ENCODE results near the gene HLA-DQA1. TPM values are rescaled to one million over a fixed set of nuclear protein-coding genes. Genes with fewer than 3 reads are reported as not detected.
"Not testable (repeated sequence)": the region's sequence is repeated elsewhere in the genome, so short reads cannot be mapped to it uniquely, and the experiment has no call there.

Gene HLA-DQA1
- total RNA-seq, 1 donor from 2014 or later = 5.2 TPM

DNA sequence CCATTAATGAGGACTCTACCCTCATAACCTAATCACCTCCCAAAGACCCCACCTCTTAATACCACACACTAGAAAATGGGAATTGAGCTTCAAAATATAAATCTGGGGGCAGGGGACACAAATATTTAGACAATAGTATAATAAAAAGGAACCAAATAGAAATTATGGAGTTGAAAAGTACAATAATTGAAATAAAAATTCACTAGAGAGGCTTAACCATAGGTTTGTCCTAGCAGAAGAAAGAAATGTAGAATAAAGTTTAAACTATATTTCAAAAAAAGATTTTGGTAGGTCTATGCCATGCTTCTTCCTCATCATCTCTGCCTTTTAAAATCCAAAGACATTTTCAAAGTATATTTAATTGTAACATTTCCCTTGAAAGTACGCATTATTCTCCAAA, 19.5 kb upstream of the HLA-DQA1 start:
- intact Hi-C loops (cut with DNase I) = no loop called here
- no peak for DNase-seq (ENCODE audit: low spot score)

DNA sequence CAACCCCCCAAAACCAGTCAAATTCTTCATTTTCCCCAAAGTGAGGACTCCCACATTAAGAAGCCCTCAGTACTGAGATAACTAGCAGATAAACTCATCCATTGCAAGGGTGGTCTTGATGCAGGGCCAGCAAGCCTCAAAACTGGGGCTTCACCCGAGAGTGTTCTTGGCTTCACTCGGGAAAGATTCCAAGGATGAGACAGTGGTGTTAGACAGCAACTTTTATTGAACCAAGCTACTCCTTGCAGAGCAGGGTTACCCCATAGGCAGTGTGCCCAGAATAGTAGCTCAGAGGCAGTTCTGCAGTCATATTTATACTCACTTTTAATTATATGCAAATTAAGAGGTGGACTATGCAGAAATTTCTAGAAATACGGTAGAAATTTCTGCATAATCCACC, 15.8 kb upstream of the HLA-DQA1 start:
- DNase-seq (ENCODE audit: low spot score) = no peak
- intact Hi-C loops (cut with DNase I) = no loop called here

GRCh38 chr6:32622545-32623401, 14.4 kb upstream of the HLA-DQA1 start:
- intact Hi-C loops (cut with DNase I) = no loop called here
- DNase-seq (ENCODE audit: low spot score) = no peak

- intact Hi-C loops (cut with DNase I) = no loop called here
- DNase-seq (ENCODE audit: low spot score) = no peak
Measured at GRCh38 chr6:32623693-32624092, 13.5 kb upstream of the HLA-DQA1 start.

DNA sequence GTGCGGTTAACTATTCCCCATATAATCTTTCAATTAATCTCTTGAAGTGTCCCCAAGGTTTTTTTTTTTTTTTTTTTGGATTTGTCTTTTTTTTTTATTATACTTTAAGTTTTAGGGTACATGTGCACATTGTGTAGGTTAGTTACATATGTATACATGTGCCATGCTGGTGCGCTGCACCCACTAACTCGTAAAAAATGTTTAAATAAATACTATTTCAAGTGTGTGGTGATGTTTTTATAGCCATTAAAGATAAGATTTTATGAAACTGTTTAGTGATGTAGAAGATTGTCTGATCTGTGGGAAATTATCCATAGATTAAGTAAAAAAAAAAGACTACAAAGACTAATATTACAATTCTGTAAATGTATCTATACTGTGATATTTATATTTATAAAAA, 12.6 kb upstream of the HLA-DQA1 start:
- intact Hi-C loops (cut with DNase I) = no loop called here
- DNase-seq (ENCODE audit: low spot score) = no peak

- intact Hi-C loops (cut with DNase I) = no loop called here
Measured at GRCh38 chr6:32625137-32625536, 12.1 kb upstream of the HLA-DQA1 start.

GRCh38 chr6:32627249-32627648, 10.0 kb upstream of the HLA-DQA1 start:
- intact Hi-C loops (cut with DNase I) = no loop called here
- no peak for DNase-seq (ENCODE audit: low spot score)

More at GRCh38 chr6:32625137-32625536, 12.1 kb upstream of the HLA-DQA1 start:
- no peak for DNase-seq (ENCODE audit: low spot score)

DNA sequence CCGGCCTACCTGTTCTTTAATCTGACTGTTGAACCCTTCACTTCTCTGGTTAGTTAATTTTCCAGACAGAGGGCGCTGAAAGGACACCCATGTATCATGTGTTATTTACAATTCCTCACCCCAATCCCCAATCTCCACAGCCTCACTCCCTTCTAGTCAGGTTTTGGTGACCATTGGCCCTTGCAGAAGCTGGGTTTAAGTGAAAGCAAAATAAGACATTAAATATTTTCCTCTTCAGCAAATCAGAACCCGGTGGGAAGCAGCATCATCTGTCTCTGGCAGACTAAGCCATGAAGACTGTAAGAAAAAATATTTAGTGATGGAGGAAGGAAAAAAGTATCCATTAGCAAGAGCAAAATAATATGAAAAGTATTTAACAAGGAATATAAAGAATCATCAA, 9.4 kb upstream of the HLA-DQA1 start:
- intact Hi-C loops (cut with DNase I) = no loop called here

DNA sequence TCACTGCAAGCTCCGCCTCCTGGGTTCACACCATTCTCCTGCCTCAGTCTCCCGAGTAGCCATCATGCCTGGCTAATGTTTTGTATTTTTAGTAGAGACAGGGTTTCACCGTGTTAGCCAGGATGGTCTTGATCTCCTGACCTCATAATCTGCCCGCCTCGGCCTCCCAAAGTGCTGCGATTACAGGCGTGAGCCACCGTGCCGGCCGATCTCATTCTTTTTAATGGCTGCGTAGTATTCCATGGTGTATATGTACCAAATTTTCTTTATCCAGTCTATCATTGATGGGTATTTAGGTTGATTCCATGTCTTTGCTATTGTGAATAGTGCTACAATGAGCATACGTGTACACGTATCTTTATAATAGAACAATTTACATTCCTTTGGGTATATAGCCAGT, 7.4 kb upstream of the HLA-DQA1 start:
- DNase-seq (ENCODE audit: low spot score); intact Hi-C loops (cut with DNase I): not testable (repeated sequence)

More for the DNA sequence above, 9.4 kb upstream of the HLA-DQA1 start:
- DNase-seq (ENCODE audit: low spot score) = no peak

DNA sequence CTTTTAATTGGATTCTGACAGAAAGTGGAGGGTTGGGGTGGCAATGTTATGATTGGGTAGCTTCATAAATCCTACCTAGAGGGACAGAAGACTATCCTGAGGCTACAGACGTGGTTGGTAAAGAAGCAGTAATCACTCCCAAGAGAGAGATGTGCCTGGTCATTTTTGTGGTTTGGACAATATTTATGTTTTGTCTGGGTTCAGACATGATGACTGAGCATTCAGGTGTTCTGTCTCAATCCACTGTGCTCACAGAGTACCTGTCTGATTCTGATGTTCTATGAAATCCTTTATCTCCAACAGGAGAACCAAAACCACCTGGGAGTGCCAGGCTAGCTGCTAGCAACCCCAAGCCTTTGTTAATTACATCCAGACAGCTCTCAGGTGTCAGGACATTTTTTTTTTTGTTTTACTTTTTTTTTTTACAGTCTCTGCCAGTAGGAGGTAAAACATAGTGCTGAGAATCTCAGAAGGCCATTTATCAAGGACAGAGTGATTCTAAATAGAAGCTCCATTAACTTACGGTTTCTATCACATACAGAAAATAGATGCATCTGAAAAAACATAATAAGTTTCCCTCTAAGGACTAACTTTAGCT, 1.6 kb upstream of the HLA-DQA1 start:
- DNase-seq (ENCODE audit: low spot score) = no peak
- intact Hi-C loops (cut with DNase I) = no loop called here

DNA sequence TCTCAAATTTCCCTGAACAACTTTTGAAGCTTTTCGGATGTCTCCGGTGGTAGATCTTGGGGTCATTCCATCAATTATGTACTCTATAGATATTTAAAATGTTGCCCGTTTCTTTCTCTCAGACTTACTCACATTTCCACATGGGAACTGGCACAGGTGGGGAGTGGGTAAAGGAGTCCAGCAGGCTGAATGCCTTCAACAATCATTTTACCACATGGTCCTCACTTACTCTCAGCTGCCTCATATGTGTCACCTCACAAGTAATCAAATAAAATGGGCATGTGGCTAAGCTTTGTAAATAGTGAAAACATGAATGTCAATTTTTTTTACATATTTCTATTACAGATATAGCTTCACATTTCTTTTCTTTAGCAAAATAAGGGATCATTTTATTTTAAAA, 677 bp downstream of the HLA-DQA1 start:
- intact Hi-C loops (cut with DNase I) = no loop called here
- no peak for DNase-seq (ENCODE audit: low spot score)

GRCh38 chr6:32638532-32639219, 1.5 kb downstream of the HLA-DQA1 start:
- no peak for DNase-seq (ENCODE audit: low spot score)
- intact Hi-C loops (cut with DNase I) = no loop called here

- no peak for DNase-seq (ENCODE audit: low spot score)
- intact Hi-C loops (cut with DNase I) = loop anchor here (5.0 kb wide), 1 partner anchor 108 kb away; no protein-coding TSS in a partner anchor
Measured at GRCh38 chr6:32639440-32640394, 2.5 kb downstream of the HLA-DQA1 start.

GRCh38 chr6:32641122-32641521, 3.9 kb downstream of the HLA-DQA1 start:
- DNase-seq (ENCODE audit: low spot score) = no peak
- intact Hi-C loops (cut with DNase I) = loop anchor here (5.0 kb wide), 1 partner anchor 106 kb away; no protein-coding TSS in a partner anchor

DNA sequence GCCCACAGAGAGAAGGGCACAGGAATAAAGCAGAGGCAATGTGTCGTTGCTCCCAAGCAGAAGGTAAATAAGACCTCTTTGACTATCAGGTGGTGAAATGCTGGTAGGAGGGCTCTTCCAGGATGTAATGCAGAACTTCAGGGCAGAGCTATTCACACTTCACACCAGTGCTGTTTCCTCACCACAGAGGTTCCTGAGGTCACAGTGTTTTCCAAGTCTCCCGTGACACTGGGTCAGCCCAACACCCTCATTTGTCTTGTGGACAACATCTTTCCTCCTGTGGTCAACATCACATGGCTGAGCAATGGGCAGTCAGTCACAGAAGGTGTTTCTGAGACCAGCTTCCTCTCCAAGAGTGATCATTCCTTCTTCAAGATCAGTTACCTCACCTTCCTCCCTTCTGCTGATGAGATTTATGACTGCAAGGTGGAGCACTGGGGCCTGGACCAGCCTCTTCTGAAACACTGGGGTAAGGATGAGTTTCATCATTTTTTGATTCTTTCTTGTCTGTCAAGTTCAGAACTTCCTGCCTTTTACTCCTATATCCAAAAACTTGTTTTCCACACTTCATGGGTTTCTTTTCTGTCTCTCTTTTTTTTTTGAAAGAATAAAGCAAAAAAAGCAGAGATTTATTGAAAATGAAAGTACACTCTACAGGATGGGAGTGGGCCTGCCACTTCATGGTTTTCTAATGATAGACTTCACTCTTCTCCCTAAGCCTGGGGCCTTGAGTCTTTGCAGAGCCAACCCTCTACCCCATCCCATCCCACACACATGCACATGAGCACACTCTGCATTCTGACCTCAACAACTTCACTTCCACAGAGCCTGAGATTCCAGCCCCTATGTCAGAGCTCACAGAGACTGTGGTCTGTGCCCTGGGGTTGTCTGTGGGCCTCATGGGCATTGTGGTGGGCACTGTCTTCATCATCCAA, 4.8 kb downstream of the HLA-DQA1 start:
- not testable (repeated sequence) for DNase-seq (ENCODE audit: low spot score)
- intact Hi-C loops (cut with DNase I) = loop anchor here (5.0 kb wide), 1 partner anchor 105 kb away; no protein-coding TSS in a partner anchor

DNA sequence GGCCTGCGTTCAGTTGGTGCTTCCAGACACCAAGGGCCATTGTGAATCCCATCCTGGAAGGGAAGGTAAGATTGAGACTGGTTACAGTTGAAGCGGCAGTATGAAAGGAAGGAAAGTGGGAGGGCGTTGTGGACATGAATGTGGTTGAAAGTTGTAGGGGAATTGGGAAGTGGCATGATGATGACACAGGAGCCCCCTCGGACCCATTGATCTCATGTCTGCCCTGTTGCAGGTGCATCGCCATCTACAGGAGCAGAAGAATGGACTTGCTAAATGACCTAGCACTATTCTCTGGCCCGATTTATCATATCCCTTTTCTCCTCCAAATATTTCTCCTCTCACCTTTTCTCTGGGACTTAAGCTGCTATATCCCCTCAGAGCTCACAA, 5.5 kb downstream of the HLA-DQA1 start:
- intact Hi-C loops (cut with DNase I) = loop anchor here (5.0 kb wide), 1 partner anchor 105 kb away; no protein-coding TSS in a partner anchor
- DNase-seq (ENCODE audit: low spot score) = no peak

DNA sequence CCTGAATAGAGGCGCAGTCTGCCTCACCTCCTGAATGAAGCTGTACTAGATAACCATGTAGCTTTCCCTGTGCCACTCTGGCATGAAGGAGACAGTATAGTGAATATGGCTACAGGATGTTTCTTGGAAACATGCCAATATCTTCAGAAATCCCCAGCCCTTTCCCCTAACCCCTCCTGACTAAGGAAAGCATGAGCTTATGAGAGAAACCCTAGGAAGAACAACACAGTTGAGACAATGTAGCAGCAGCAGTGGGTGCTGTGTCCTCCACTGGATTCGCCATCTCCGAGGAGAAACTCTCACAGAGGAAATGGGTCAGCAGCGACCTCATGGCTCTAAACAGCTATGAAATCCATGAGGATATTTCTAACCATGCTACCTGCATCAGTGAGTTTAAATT, 6.7 kb downstream of the HLA-DQA1 start:
- intact Hi-C loops (cut with DNase I) = loop anchor here (5.0 kb wide), 1 partner anchor 103 kb away; no protein-coding TSS in a partner anchor
- DNase-seq (ENCODE audit: low spot score) = no peak

DNA sequence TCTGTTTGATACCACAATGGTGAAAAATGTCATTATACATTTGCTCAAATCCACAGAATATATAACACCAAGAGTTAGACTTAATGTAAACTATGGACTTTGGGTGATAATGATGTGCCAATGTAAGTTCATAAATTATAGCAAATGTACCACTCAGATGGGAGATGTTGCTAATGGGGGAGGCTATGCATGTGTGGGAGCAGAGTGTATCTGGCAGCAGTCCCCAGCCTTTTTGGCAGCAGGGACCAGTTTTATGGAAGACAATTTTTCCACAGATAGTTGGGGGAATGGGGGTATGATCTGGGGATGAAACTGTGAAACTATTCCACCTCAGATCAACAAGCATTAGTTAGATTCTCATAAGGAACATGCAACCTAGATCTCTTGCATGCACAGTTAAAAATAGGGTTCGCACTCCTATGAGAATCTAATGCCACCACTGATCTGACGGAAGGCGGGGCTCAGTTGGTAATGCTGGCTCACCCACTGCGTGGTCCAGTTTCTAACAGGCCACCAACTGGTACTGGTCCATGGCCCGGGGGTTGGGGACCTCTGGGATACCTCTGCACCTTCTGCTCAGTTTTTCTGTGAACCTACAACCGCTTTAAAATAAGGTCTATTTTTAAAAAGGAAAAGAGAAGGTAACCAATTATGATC, 8.0 kb downstream of the HLA-DQA1 start:
- DNase-seq (ENCODE audit: low spot score) = no peak
- intact Hi-C loops (cut with DNase I) = no loop called here

All from cardiac septum (tissue), 1 donor.